Right lobe of liver (tissue), 4 donors: Measurements from ENCODE around the gene NPM1.

Experiments
- POLR2A ChIP-seq: fragments of 450-650 bp; IDR thresholded peaks from one replicate; pipeline ENCODE4 v1.6.1; 2017; ENCODE audit warnings: antibody characterized with exemption, mild to moderate bottlenecking
- TF ChIP-seq, protein P1 (sequence below), 4 donors: fragments of 200-600 bp in 3 of 4; fragments of 450-650 bp in 1 of 4; IDR thresholded peaks; one replicate each; pipeline versions ENCODE4 v1.5.1 to v1.8.0; 2016 to 2022; ENCODE audit warnings: antibody characterized with exemption in 4 of 4, mild to moderate bottlenecking in 2 of 4
- donor health status: DM: no; HTN: no; CAD: no.
- donor health status: DM: no; HTN: no; CAD: no.
- donor health status: DM: no; HTN: yes; CAD: no.

DNA sequence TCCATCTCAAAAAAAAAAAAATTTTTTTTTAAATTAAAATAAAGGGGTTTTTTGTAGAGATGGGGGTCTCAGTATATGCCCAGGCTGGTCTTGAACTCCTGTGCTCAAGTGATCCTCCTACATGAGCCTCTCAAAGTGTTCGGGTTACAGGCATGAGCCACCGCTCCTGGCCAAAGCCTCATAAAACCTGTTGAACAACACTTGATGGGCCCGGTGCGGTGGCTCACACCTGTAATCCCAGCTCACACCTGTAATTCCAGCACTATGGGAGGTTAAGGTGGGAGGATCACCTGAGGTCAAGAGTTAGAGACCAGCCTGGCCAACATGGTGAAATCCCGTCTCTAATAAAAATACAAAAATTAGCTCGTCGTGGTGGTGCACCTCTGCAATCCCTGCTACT is 7.7 kb upstream of the NPM1 start:
- TF ChIP-seq, protein P1, sequence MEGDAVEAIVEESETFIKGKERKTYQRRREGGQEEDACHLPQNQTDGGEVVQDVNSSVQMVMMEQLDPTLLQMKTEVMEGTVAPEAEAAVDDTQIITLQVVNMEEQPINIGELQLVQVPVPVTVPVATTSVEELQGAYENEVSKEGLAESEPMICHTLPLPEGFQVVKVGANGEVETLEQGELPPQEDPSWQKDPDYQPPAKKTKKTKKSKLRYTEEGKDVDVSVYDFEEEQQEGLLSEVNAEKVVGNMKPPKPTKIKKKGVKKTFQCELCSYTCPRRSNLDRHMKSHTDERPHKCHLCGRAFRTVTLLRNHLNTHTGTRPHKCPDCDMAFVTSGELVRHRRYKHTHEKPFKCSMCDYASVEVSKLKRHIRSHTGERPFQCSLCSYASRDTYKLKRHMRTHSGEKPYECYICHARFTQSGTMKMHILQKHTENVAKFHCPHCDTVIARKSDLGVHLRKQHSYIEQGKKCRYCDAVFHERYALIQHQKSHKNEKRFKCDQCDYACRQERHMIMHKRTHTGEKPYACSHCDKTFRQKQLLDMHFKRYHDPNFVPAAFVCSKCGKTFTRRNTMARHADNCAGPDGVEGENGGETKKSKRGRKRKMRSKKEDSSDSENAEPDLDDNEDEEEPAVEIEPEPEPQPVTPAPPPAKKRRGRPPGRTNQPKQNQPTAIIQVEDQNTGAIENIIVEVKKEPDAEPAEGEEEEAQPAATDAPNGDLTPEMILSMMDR (IDR thresholded peaks at IDR 0.05) = no peak
- no peak for TF ChIP-seq POLR2A
